ENCODE data around the gene CTNNA3.

GRCh38 chr10:66783316-66783715 is 912.7 kb downstream of the CTNNA3 start:
- TF ChIP-seq PRDM10 (tag by site-specific recombination; IDR thresholded peaks at IDR 0.05) (no peak), ZNF174 (tag by site-specific recombination; IDR thresholded peaks at IDR 0.05) (no peak), CTCF (tag by site-specific recombination; IDR thresholded peaks at IDR 0.05) (no peak), ZNF580 (tag by site-specific recombination; IDR thresholded peaks at IDR 0.05) (no peak), ZNF423 (tag by site-specific recombination; IDR thresholded peaks at IDR 0.05) (no peak), ZNF670 (tag by site-specific recombination; IDR thresholded peaks at IDR 0.05; ENCODE audit: low read depth) (no peak), ZNF830 (tag by site-specific recombination; IDR thresholded peaks at IDR 0.05; ENCODE audit: low read depth) (no peak), MYNN (tag by site-specific recombination; IDR thresholded peaks at IDR 0.05; ENCODE audit: borderline replicate concordance) (no peak)
